IgD-negative memory B cell (primary cell): ENCODE data around the gene ALPL. TPM values are rescaled to one million over a fixed set of nuclear protein-coding genes. Genes with fewer than 3 reads are reported as not detected.

Experiments used
- H3K27ac Mint-ChIP-seq, 3 donors: one replicate each; pipeline ENCODE4 v1.8.0; 2020 to 2022; ENCODE audit warnings: mild to moderate bottlenecking in 3 of 3, mixed read lengths in 3 of 3, moderate library complexity in 1 of 3
- H3K27me3 Mint-ChIP-seq: one replicate; pipeline ENCODE4 v1.8.0; 2021; ENCODE audit warnings: mixed read lengths
- H3K36me3 Mint-ChIP-seq: one replicate; pipeline ENCODE4 v1.8.0; 2020; ENCODE audit warnings: mild to moderate bottlenecking, mixed read lengths
- H3K4me1 Mint-ChIP-seq, 3 donors: one replicate each; pipeline ENCODE4 v1.8.0; 2020 to 2022; ENCODE audit warnings: mixed read lengths in 3 of 3, mild to moderate bottlenecking in 1 of 3
- H3K4me3 Mint-ChIP-seq, 4 donors: one replicate each; pipeline ENCODE4 v1.8.0; 2020 to 2022; ENCODE audit warnings: mild to moderate bottlenecking in 4 of 4, mixed read lengths in 4 of 4, moderate library complexity in 3 of 4
- H3K9me3 Mint-ChIP-seq, 3 donors: one replicate each; pipeline ENCODE4 v1.8.0; 2020 to 2021; ENCODE audit warnings: mixed read lengths in 3 of 3, mild to moderate bottlenecking in 1 of 3
- polyA plus RNA-seq: library from polyadenylated mRNA; unstranded; fragments of 300-500 nt; fragmentation: Illumina TruSeq; gene quantifications from one replicate; pipeline ENCODE4 v1.2.3, GENCODE V29; 2021

The ALPL gene
- polyA plus RNA-seq, 1 donor from 2014 or later = 1.4 TPM

GRCh38 chr1:21569820-21570527, 60.8 kb downstream of the ALPL start:
- Mint-ChIP-seq H3K4me3 (no peak overlapping the region), H3K27me3 (peaks cover 13% of the 10 kb centered on the region), H3K4me1 (no peaks in the 10 kb centered on the region), H3K27ac (no peak overlapping the region), H3K36me3 (peaks cover 2% of the 10 kb centered on the region), H3K9me3 (peaks cover 0 to 3% (median 0%) of the 10 kb centered on the region in 3 donors)

- Mint-ChIP-seq H3K27ac (no peak overlapping the region), H3K4me1 (no peaks in the 10 kb centered on the region), H3K9me3 (peaks cover 0 to 3% (median 0%) of the 10 kb centered on the region in 3 donors), H3K4me3 (no peak overlapping the region), H3K36me3 (peaks cover 2% of the 10 kb centered on the region), H3K27me3 (peaks cover 12% of the 10 kb centered on the region)
These were observed 61.3 kb downstream of the ALPL start for GRCh38 chr1:21570528-21570875.

GRCh38 chr1:21570885-21571284, 61.7 kb downstream of the ALPL start:
- Mint-ChIP-seq H3K27me3 (peaks cover 10% of the 10 kb centered on the region), H3K4me3 (no peak overlapping the region), H3K9me3 (peaks cover 0 to 3% (median 0%) of the 10 kb centered on the region in 3 donors)

GRCh38 chr1:21572221-21572620, 63.0 kb downstream of the ALPL start:
- H3K9me3 Mint-ChIP-seq = peaks cover 0 to 3% (median 0%) of the 10 kb centered on the region in 3 donors

More at GRCh38 chr1:21570885-21571284, 61.7 kb downstream of the ALPL start:
- Mint-ChIP-seq H3K36me3 (peaks cover 2% of the 10 kb centered on the region), H3K4me1 (no peaks in the 10 kb centered on the region), H3K27ac (no peak overlapping the region)

GRCh38 chr1:21572735-21573277, 63.6 kb downstream of the ALPL start:
- Mint-ChIP-seq H3K4me1 (no peaks in the 10 kb centered on the region), H3K4me3 (no peak overlapping the region), H3K9me3 (peaks cover 0 to 3% (median 0%) of the 10 kb centered on the region in 3 donors), H3K27ac (no peak overlapping the region), H3K27me3 (peaks cover 11% of the 10 kb centered on the region), H3K36me3 (peaks cover 2% of the 10 kb centered on the region)

More at GRCh38 chr1:21572221-21572620, 63.0 kb downstream of the ALPL start:
- H3K36me3 Mint-ChIP-seq = peaks cover 2% of the 10 kb centered on the region
- H3K27me3 Mint-ChIP-seq = peaks cover 10% of the 10 kb centered on the region
- no peaks in the 10 kb centered on the region for H3K4me1 Mint-ChIP-seq
- no peak overlapping the region for H3K4me3 Mint-ChIP-seq
- H3K27ac Mint-ChIP-seq = no peak overlapping the region

GRCh38 chr1:21573475-21573874, 64.3 kb downstream of the ALPL start:
- Mint-ChIP-seq H3K9me3 (peaks cover 0 to 3% (median 0%) of the 10 kb centered on the region in 3 donors), H3K4me3 (no peak overlapping the region), H3K27ac (no peak overlapping the region), H3K36me3 (no peaks in the 10 kb centered on the region), H3K27me3 (peaks cover 13% of the 10 kb centered on the region), H3K4me1 (no peaks in the 10 kb centered on the region)

- peaks cover 13% of the 10 kb centered on the region for H3K27me3 Mint-ChIP-seq
- H3K4me1 Mint-ChIP-seq = no peaks in the 10 kb centered on the region
- no peak overlapping the region for H3K27ac Mint-ChIP-seq
- H3K36me3 Mint-ChIP-seq = no peaks in the 10 kb centered on the region
- no peak overlapping the region for H3K4me3 Mint-ChIP-seq
- peaks cover 0 to 3% (median 0%) of the 10 kb centered on the region in 3 donors for H3K9me3 Mint-ChIP-seq
These were observed 64.8 kb downstream of the ALPL start for GRCh38 chr1:21573971-21574465.

- Mint-ChIP-seq H3K9me3 (peaks cover 0 to 3% (median 0%) of the 10 kb centered on the region in 3 donors), H3K27me3 (peaks cover 13% of the 10 kb centered on the region), H3K4me1 (no peaks in the 10 kb centered on the region), H3K4me3 (no peak overlapping the region), H3K36me3 (no peaks in the 10 kb centered on the region), H3K27ac (no peak overlapping the region)
These were observed 65.4 kb downstream of the ALPL start for GRCh38 chr1:21574466-21575151.

- Mint-ChIP-seq H3K4me1 (no peaks in the 10 kb centered on the region), H3K4me3 (no peak overlapping the region), H3K36me3 (no peaks in the 10 kb centered on the region), H3K9me3 (peaks cover 0 to 3% (median 0%) of the 10 kb centered on the region in 3 donors), H3K27me3 (peaks cover 13% of the 10 kb centered on the region), H3K27ac (no peak overlapping the region)
These were observed 66.2 kb downstream of the ALPL start for GRCh38 chr1:21575351-21575942.

- peaks cover 0 to 3% (median 0%) of the 10 kb centered on the region in 3 donors for H3K9me3 Mint-ChIP-seq
- H3K4me3 Mint-ChIP-seq = no peak overlapping the region
- no peaks in the 10 kb centered on the region for H3K36me3 Mint-ChIP-seq
- H3K27me3 Mint-ChIP-seq = peaks cover 13% of the 10 kb centered on the region
- no peaks in the 10 kb centered on the region for H3K4me1 Mint-ChIP-seq
- no peak overlapping the region for H3K27ac Mint-ChIP-seq
These were observed 67.0 kb downstream of the ALPL start for GRCh38 chr1:21576031-21576797.

- peaks cover 0 to 3% (median 0%) of the 10 kb centered on the region in 3 donors for H3K9me3 Mint-ChIP-seq
- no peaks in the 10 kb centered on the region for H3K4me1 Mint-ChIP-seq
- no peak overlapping the region for H3K4me3 Mint-ChIP-seq
- H3K27ac Mint-ChIP-seq = no peak overlapping the region
- H3K36me3 Mint-ChIP-seq = no peaks in the 10 kb centered on the region
- peaks cover 13% of the 10 kb centered on the region for H3K27me3 Mint-ChIP-seq
These were observed 67.6 kb downstream of the ALPL start for GRCh38 chr1:21576798-21577187.

GRCh38 chr1:21577324-21577723, 68.1 kb downstream of the ALPL start:
- Mint-ChIP-seq H3K27ac (no peak overlapping the region), H3K4me3 (no peak overlapping the region), H3K27me3 (peaks cover 12% of the 10 kb centered on the region), H3K36me3 (no peaks in the 10 kb centered on the region), H3K4me1 (no peaks in the 10 kb centered on the region), H3K9me3 (no peaks in the 10 kb centered on the region)

GRCh38 chr1:21577933-21578332, 68.7 kb downstream of the ALPL start:
- Mint-ChIP-seq H3K36me3 (no peaks in the 10 kb centered on the region), H3K27me3 (peaks cover 12% of the 10 kb centered on the region), H3K9me3 (no peaks in the 10 kb centered on the region), H3K4me3 (no peak overlapping the region), H3K27ac (no peak overlapping the region), H3K4me1 (peaks cover 0 to 2% (median 0%) of the 10 kb centered on the region in 3 donors)

- peaks cover 3% of the 10 kb centered on the region for H3K27me3 Mint-ChIP-seq
- H3K9me3 Mint-ChIP-seq = no peaks in the 10 kb centered on the region
- no peaks in the 10 kb centered on the region for H3K36me3 Mint-ChIP-seq
- H3K4me1 Mint-ChIP-seq = peaks cover 0 to 2% (median 0%) of the 10 kb centered on the region in 3 donors
- no peak overlapping the region for H3K4me3 Mint-ChIP-seq
- no peak overlapping the region for H3K27ac Mint-ChIP-seq
These were observed 70.6 kb downstream of the ALPL start for GRCh38 chr1:21579791-21580190.
